Activated effector memory CD4-positive, alpha-beta T cell treated with Interleukin-2 at 50 U/mL for 16 hours (primary cell): ENCODE results near the gene ZNF385D.
"Not testable (repeated sequence)": the region's sequence is repeated elsewhere in the genome, so short reads cannot be mapped to it uniquely, and the experiment has no call there.

Experiments
- DNase-seq: peaks from one replicate; pipeline ENCODE4 v3.0.0-alpha.2; 2020

The ZNF385D gene

DNA sequence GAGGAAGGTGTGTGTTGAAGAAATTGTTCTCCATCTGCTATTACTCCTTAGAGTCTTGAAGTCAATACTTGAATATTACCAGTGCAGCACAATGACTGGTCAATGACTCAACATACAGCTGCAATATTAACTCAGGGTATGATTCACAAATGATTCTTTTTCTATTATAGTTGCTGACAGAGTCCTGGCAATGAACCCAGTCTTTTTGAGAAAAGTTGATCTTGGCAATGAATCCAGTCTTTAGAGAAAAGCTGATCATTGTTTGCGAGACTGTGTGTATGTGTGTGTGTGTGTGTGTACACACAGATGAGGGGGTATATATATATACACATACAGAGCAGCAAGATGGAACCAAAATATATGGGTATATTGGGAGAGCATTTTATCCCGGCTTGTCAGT lies 315.1 kb downstream of the ZNF385D start:
- no peak for DNase-seq

- DNase-seq = no peak
Observed at GRCh38 chr3:21434310-21434709, 316.7 kb downstream of the ZNF385D start.

- DNase-seq = no peak
Observed at GRCh38 chr3:21433751-21434150, 317.3 kb downstream of the ZNF385D start.

- DNase-seq = no peak
Observed at GRCh38 chr3:21426920-21427319, 324.1 kb downstream of the ZNF385D start.

DNA sequence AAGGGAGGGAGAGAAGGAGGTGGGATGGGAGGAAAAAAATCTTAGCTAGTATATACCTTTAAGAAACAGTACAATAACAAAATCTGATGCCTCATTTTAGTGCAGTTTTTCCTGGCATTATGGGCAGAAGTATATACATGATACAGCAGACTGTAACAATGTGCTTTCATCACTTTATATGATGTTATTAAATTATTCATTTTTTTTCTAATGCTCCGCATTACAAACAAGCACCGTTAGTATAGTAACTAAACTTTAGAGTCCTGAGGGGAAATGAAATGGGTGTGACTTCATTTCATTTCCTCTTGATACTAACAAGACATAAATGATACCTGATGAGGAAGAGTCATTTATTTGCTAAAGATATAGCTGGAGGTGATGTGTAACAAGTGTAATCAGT lies 325.3 kb downstream of the ZNF385D start:
- no peak for DNase-seq

DNA sequence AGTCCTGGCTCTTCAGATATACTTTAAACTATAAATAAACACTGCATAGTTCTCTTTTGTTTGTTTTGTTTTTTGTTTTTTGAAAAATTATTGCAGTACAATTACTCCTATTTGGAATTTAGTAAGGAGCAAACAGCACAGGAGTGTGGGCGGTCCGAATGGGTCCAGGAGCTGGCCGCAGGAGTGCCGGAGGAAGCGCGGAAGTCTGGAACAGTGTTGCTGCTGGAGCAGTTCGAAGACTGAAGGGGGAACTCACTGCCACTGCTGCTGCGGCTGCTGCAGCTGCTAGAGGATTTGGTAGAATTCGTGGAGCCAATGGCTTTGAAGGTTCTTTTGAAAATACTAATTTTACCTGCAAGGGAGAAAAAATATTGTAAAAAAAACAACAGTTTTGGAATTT lies 329.9 kb downstream of the ZNF385D start:
- DNase-seq = no peak

DNA sequence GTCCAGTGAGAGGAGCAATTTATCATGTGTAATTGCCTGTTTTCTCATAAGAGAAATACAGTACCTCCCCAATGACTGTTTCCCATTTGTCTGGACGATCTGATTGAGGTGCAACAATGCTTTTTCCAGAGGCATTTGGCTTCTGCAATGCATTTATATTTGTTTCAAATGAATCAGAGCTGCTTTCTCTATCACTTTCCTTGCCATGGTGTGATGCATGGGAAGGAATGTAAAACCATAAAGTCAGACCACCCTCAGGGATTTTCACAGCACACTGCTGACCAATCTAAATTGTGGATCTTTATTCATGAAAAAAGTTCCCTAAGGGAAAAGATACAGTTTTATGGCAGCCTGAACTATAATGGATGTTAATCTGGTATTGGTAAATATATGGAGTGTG lies 333.0 kb downstream of the ZNF385D start:
- no peak for DNase-seq

DNA sequence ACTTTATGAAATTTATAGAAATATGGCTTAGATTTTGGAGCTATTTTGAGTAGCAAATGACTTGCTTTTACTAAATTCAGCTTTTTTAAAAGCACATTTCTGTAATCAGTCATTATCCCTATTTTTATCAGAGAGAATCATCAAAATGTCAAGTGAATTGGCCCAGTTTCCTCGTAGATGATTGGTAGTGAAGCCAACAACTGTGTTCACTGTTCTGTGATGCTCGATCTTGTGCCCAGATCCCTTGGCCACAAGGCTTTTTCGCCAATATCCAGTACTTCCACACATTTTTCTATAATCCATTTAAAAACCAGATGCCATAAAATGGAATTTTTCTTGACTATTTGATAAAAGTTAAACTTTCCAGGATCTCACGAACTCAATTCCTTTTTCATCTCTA lies 336.5 kb downstream of the ZNF385D start:
- DNase-seq = no peak

DNA sequence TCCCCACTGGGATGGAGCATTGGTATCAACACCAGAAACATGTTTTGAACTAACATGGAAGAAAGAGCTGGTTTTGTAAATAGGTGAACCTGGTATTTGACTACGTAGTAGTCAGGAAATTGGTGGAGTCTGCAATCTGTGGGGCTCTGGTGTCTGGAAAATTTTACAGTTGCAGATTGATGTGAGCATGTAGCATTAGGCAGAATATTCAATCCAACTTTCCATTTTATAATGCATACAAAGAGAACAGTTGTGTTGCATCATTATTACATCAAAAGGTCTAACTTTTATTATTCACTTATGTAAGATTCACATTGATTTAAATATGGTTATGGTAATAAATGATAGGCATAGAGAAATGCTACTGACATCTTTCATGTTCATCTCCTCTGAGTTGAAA lies 340.0 kb downstream of the ZNF385D start:
- DNase-seq = no peak

DNA sequence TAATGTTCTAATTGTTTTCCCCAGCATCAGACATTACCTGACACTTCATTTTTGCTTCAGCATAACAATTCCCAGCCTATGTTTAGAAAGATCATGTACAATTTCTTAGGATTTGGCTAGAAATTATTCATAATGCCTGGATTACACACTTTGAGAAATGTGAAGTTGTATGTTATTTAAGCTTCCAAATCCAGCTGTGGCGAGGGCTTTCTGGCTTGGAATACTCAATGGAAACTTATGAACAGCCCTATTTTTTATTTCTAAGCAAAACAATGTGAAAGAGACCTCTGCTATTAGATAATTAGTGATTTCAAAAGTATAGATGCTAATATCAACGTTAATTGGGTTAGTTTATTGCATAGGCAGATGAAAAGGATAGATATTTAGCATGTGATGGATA lies 341.6 kb downstream of the ZNF385D start:
- DNase-seq = no peak

DNA sequence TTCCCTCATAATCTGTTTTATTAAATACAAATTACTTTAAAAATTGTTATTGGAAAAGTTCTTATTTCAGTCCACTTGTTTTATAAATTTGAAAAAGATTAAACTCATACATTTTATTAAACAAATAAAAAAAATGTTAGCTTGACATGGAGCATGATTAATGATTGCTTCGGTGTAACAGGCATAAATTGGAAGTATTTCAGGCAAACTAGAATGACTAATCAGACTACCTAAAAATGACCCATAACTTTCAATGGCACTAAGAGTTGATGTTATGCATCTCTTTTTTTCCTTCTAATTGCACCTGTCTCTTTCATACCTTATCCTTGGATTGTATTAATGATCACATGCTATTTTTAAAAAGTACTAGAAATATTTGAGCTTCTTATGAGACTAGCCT lies 343.3 kb downstream of the ZNF385D start:
- DNase-seq = no peak

DNA sequence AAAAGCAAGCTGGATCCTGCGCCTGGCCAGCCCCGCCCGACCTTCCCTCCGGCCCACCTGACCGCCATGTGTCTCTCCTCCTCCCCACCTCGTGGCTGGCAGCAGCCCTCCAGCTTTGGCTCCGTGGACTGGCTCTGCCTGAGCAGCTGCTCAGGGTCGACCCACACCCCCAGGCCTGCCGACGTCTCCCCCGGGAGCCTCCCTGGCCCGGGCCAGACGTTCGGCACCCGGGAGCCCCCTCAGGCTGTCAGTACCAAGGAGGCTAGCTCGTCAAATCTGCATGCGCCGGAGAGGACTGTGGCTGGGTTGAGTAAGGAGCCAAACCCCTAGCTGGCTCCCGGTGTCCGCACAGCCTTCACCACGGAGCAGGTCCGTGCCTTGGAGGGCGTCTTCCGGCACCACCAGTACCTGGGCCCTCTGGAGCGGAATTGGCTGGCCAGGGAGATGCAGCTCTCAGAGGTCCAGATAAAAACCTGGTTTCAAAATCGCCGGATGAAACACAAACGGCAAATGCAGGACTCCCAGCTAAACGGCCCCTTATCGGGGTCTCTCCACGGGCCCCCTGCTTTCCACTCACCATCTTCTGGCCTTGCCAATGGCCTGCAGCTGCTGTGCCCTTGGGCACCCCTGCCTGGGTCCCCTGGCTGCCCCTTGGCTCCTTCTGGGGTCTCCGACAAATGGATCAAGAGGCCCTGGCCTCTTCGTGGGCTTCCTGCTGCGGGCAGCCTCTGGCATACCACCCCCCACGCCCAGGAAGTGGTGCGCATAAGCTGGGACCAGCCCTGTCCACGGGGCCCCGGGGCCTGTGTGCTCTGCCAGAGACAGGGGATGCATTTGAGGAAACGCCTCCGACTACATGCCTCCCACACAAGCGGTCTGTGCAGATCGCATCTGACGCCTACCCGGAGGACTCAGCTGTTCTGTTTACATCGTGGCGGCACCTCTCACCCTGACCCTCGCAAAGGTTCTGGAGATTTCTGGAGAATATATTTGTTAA lies 345.0 kb downstream of the ZNF385D start:
- no peak for DNase-seq

GRCh38 chr3:21398461-21398860 lies 352.5 kb downstream of the ZNF385D start:
- DNase-seq = no peak

GRCh38 chr3:21393683-21394311 lies 357.2 kb downstream of the ZNF385D start:
- no peak for DNase-seq

- no peak for DNase-seq
Observed at GRCh38 chr3:21392526-21392925, 358.5 kb downstream of the ZNF385D start.

DNA sequence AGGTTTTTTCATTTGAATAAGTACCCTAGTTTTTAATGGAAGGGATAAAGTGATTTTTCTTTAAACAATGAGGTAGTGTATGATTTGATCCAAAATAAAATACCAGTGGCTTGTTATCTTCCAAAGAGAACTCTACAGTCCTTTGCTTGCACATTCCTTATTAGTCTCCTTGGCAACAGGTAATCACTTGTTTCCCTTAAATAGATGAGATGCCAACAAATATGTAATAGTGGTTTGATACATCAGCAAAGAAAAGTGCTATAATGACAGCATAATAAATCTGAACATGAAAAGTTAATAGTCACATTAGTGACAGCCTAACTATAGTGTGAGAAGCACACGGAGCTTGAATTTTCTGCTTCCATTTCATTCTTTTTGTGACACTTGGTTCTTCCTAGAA lies 360.2 kb downstream of the ZNF385D start:
- no peak for DNase-seq

DNA sequence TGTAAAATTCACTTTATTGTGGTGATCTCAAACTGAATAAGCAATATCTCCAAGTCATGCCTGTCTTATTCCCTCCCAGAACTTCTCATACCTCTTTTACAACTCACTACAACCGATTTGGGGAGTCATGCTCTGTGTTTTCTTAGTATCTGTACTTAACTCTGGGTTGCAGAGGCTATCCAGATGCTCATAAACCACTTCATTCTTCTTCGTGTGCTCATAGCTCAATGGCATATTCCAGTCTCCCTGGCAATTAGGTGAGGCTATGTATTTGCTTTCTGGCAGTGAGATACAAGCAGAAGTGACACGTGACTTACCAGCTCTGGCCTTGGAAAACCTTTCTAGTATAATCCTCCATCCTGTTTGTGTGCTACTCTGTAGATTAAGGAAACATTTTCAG lies 360.9 kb downstream of the ZNF385D start:
- no peak for DNase-seq

DNA sequence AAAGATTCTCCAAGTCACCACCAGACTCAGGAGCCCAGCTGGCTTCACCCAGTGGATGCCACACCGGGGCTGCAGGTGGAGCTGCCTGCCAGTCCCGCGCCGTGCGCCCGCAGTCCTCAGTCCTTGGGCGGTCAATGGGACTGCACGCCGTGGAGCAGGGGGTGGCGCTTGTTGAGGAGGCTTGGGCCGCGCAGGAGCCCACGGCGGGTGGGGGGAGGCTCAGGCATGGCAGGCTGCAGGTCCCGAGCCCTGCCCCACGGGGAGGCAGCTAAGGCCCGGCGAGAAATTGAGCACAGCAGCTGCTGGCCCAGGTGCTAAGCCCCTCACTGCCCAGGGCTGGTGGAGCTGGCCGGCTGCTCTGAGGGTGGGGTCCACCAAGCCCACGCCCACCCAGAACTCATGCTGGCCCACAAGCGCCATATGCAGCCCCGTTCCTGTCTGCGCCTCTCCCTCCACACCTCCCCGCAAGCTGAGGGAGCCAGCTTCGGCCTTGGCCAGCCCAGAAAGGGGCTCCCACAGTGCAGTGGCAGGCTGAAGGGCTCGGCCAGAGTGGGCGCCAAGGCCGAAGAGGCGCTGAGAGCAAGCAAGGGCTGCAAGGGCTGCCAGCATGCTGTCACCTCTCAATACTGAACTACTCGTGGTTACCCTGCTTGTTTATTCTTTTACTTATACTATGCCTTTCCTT lies 363.7 kb downstream of the ZNF385D start:
- DNase-seq = not testable (repeated sequence)

- DNase-seq = not testable (repeated sequence)
Observed at GRCh38 chr3:21378036-21378435, 373.0 kb downstream of the ZNF385D start.

- no peak for DNase-seq
Observed at GRCh38 chr3:21377071-21377769, 373.8 kb downstream of the ZNF385D start.

GRCh38 chr3:21372316-21372715 lies 378.7 kb downstream of the ZNF385D start:
- no peak for DNase-seq
